ENCODE measurements around the gene VAV2. TPM values are rescaled to one million over a fixed set of nuclear protein-coding genes. Genes with fewer than 3 reads are reported as not detected.

Gene VAV2
- polyA plus RNA-seq, 5 donors = 30.1 to 40.7 (median 34.2) TPM

GRCh38 chr9:133713150-133713959 lies 278.8 kb downstream of the VAV2 start:
- DNase-seq = no peak

GRCh38 chr9:133712221-133713100 lies 279.7 kb downstream of the VAV2 start:
- no peak for DNase-seq

Other genes with a start within 250 kb of the VAV2 start
- 10 to 100 TPM; 16.3 to 23.6 (median 17.8) TPM for gene BRD3OS, start 33.2 kb upstream of the VAV2 start, polyA plus RNA-seq (ENCODE audit: insufficient read depth in 1 of 5, insufficient read length in 5 of 5, low replicate concordance in 1 of 5)
- gene BRD3, start 75.7 kb upstream of the VAV2 start, polyA plus RNA-seq (ENCODE audit: insufficient read depth in 1 of 5, insufficient read length in 5 of 5, low replicate concordance in 1 of 5) = 10 to 100 TPM; 30.4 to 44.1 (median 33.8) TPM
- gene WDR5, start 143.8 kb upstream of the VAV2 start, polyA plus RNA-seq (ENCODE audit: insufficient read depth in 1 of 5, insufficient read length in 5 of 5, low replicate concordance in 1 of 5) = 10 to 100 TPM; 27.4 to 38.5 (median 30.8) TPM
- gene RNU6ATAC, start 172.2 kb upstream of the VAV2 start, polyA plus RNA-seq (ENCODE audit: insufficient read depth in 1 of 5, insufficient read length in 5 of 5, low replicate concordance in 1 of 5) = not detected

Data from right lung (tissue), 5 donors.